ENCODE results near the gene LRG1.

- TF ChIP-seq EZH2 (IDR thresholded peaks at IDR 0.05; ENCODE audit: low read depth, unreplicated experiment) (no peak), CTCF (conservative IDR thresholded peaks at IDR 0.05; ENCODE audit: low read depth in 2 of 2) (no peak), CREB1 (CRISPR knock-in tag; IDR thresholded peaks at IDR 0.05; ENCODE audit: low read depth) (no peak), ZNF114 (CRISPR knock-in tag; IDR thresholded peaks at IDR 0.05) (no peak), REST (IDR thresholded peaks at IDR 0.05; ENCODE audit: unreplicated experiment) (no peak), JUNB (IDR thresholded peaks at IDR 0.05; ENCODE audit: unreplicated experiment) (no peak), POLR2AphosphoS5 (IDR thresholded peaks at IDR 0.05; ENCODE audit: low read depth) (no peak), ZNF331 (CRISPR knock-in tag; IDR thresholded peaks at IDR 0.05; ENCODE audit: low read depth) (no peak), ZNF462 (CRISPR knock-in tag; IDR thresholded peaks at IDR 0.05) (no peak), EZH2phosphoT487 (IDR thresholded peaks at IDR 0.05; ENCODE audit: unreplicated experiment) (no peak), NANOG (IDR thresholded peaks at IDR 0.05; ENCODE audit: borderline replicate concordance) (no peak)
These were observed 3.3 kb upstream of the LRG1 start for GRCh38 chr19:4542896-4543841.

Data from GM23338 (cell line).